HG03066 (cell line): Measurements from ENCODE around the gene MRPS25.

Source experiments
- ATAC-seq: cut with Tn5 transposase; IDR thresholded peaks from one replicate; pipeline ENCODE4 v1.9.1; 2021; ENCODE audit warnings: low read depth; ENCODE audit not compliant: unreplicated experiment

The MRPS25 gene

GRCh38 chr3:15086263-15086662 is 21.1 kb upstream of the MRPS25 start:
- no peak for ATAC-seq

GRCh38 chr3:15083252-15083651 is 18.1 kb upstream of the MRPS25 start:
- no peak for ATAC-seq

- no peak for ATAC-seq
Observed at GRCh38 chr3:15081960-15082664, 17.0 kb upstream of the MRPS25 start.

- ATAC-seq: no peak
Observed at GRCh38 chr3:15079091-15079490, 14.0 kb upstream of the MRPS25 start.

- ATAC-seq: no peak
Observed at GRCh38 chr3:15074500-15074899, 9.4 kb upstream of the MRPS25 start.

- ATAC-seq: no peak
Observed at GRCh38 chr3:15071699-15072098, 6.6 kb upstream of the MRPS25 start.

- no peak for ATAC-seq
Observed at GRCh38 chr3:15069441-15069840, 4.3 kb upstream of the MRPS25 start.

GRCh38 chr3:15066467-15066866 is 1.4 kb upstream of the MRPS25 start:
- ATAC-seq: no peak

GRCh38 chr3:15065550-15066007 is 464 bp upstream of the MRPS25 start:
- no peak for ATAC-seq

- ATAC-seq: peak; percentile 18
Observed at GRCh38 chr3:15064299-15064834, 748 bp downstream of the MRPS25 start.

- no peak for ATAC-seq
Observed at GRCh38 chr3:15063656-15064286, 1.3 kb downstream of the MRPS25 start.

- no peak for ATAC-seq
Observed at GRCh38 chr3:15063238-15063637, 1.9 kb downstream of the MRPS25 start.

GRCh38 chr3:15060029-15060428 is 5.1 kb downstream of the MRPS25 start:
- no peak for ATAC-seq

GRCh38 chr3:15056676-15057404 is 8.3 kb downstream of the MRPS25 start:
- no peak for ATAC-seq

- ATAC-seq: peak; percentile 42
Observed at GRCh38 chr3:15055019-15055557, 10.0 kb downstream of the MRPS25 start.

GRCh38 chr3:15053541-15053940 is 11.6 kb downstream of the MRPS25 start:
- ATAC-seq: no peak

- ATAC-seq: no peak
Observed at GRCh38 chr3:15052335-15053242, 12.5 kb downstream of the MRPS25 start.

- ATAC-seq: peak; percentile 50
Observed at GRCh38 chr3:15051531-15051930, 13.6 kb downstream of the MRPS25 start.

- ATAC-seq: peak; percentile 80
Observed at GRCh38 chr3:15050405-15051092, 14.6 kb downstream of the MRPS25 start.
